ENCODE measurements around the gene FAM193B. TPM values are rescaled to one million over a fixed set of nuclear protein-coding genes. Genes with fewer than 3 reads are reported as not detected.

The FAM193B gene
- polyA plus RNA-seq, 3 donors: 1.6 to 216 (median 1.9) TPM

- no peak overlapping the region for H3K9ac ChIP-seq (ENCODE audit: insufficient read depth, low read length, poor library complexity, severe bottlenecking)
- peak; percentile 97 for TF ChIP-seq CTCF (IDR thresholded peaks at IDR 0.05)
- Mint-ChIP-seq H3K36me3 (peaks cover 31 to 41% of the 10 kb centered on the region in 2 donors), H3K4me1 (peaks cover 67% of the 10 kb centered on the region), H3K4me3 (peak overlapping the region in 1 of 2 donors; percentile 63), H3K9me3 (peaks cover 0 to 3% (median 0%) of the 10 kb centered on the region in 7 donors), H3K27me3 (ENCODE audit: low read depth in 3 of 3) (peaks cover 19 to 30% (median 21%) of the 10 kb centered on the region in 3 donors), H3K27ac (peak overlapping the region in 6 of 7 donors; percentile 7 to 71 (median 46))
- intact Hi-C loops (cut with micrococcal nuclease): loop anchor here (5.0 to 10.0 kb wide), 2 partner anchors 109 to 186 kb away; partner anchors contain the start of gene MXD3 (in 1 of the 2)
- H3K9me3 ChIP-seq (replicated peaks in 1 of 2; ENCODE audit: control insufficient read depth in 1 of 2, insufficient read depth in 1 of 2, low read length in 2 of 2): no peaks in the 10 kb centered on the region
- no peak overlapping the region for H3K4me3 ChIP-seq (replicated peaks in 1 of 3; ENCODE audit: low read depth in 2 of 3, low read length in 3 of 3)
- peak; percentile 77 to 89 (median 84) for DNase-seq
- no peak overlapping the region for H3K4me2 ChIP-seq (replicated peaks; ENCODE audit: extremely low read depth, low read length, poor library complexity, severe bottlenecking)
- H3K36me3 ChIP-seq (replicated peaks in 1 of 2; ENCODE audit: control insufficient read depth in 1 of 2, insufficient read depth in 2 of 2, low read length in 2 of 2): peaks cover 32% of the 10 kb centered on the region in 2 donors
- H3K27me3 ChIP-seq (ENCODE audit: control insufficient read depth in 2 of 2, insufficient read depth in 2 of 2, low read length in 2 of 2): peaks cover 0 to 17% of the 10 kb centered on the region in 2 donors
- H3K79me2 ChIP-seq (ENCODE audit: insufficient read depth, low read length): peaks cover 27% of the 10 kb centered on the region
- peaks cover 62% of the 10 kb centered on the region for H4K20me1 ChIP-seq (ENCODE audit: insufficient read depth, low read length)
- no peak overlapping the region for H3K27ac ChIP-seq (ENCODE audit: low read depth in 1 of 2, low read length in 2 of 2)
- 17% methylated on average over 7 of the region's 10 CpGs for WGBS (ENCODE audit: insufficient coverage)
- no peak overlapping the region for H2AFZ ChIP-seq (ENCODE audit: insufficient read depth, low read depth, low read length, poor library complexity, severe bottlenecking)
- peaks cover 70 to 78% of the 10 kb centered on the region in 2 donors for H3K4me1 ChIP-seq (ENCODE audit: control insufficient read depth in 1 of 2, insufficient read depth in 2 of 2, low read length in 2 of 2)
Measured at GRCh38 chr5:177500685-177501522, 53.5 kb downstream of the FAM193B start.

GRCh38 chr5:177499842-177500241 is 54.5 kb downstream of the FAM193B start:
- 86% methylated on average over 6 of the region's 6 CpGs for WGBS (ENCODE audit: insufficient coverage)
- Histone ChIP-seq H3K27ac (ENCODE audit: low read depth in 1 of 2, low read length in 2 of 2) (no peak overlapping the region), H3K36me3 (replicated peaks in 1 of 2; ENCODE audit: control insufficient read depth in 1 of 2, insufficient read depth in 2 of 2, low read length in 2 of 2) (peaks cover 24 to 25% of the 10 kb centered on the region in 2 donors), H3K9me3 (replicated peaks in 1 of 2; ENCODE audit: control insufficient read depth in 1 of 2, insufficient read depth in 1 of 2, low read length in 2 of 2) (no peaks in the 10 kb centered on the region), H3K9ac (ENCODE audit: insufficient read depth, low read length, poor library complexity, severe bottlenecking) (no peak overlapping the region), H4K20me1 (ENCODE audit: insufficient read depth, low read length) (peaks cover 57% of the 10 kb centered on the region), H2AFZ (ENCODE audit: insufficient read depth, low read depth, low read length, poor library complexity, severe bottlenecking) (no peak overlapping the region), H3K79me2 (ENCODE audit: insufficient read depth, low read length) (peaks cover 27% of the 10 kb centered on the region), H3K4me3 (replicated peaks in 1 of 3; ENCODE audit: low read depth in 2 of 3, low read length in 3 of 3) (no peak overlapping the region), H3K4me1 (ENCODE audit: control insufficient read depth in 1 of 2, insufficient read depth in 2 of 2, low read length in 2 of 2) (peaks cover 75 to 78% of the 10 kb centered on the region in 2 donors), H3K4me2 (replicated peaks; ENCODE audit: extremely low read depth, low read length, poor library complexity, severe bottlenecking) (no peak overlapping the region), H3K27me3 (ENCODE audit: control insufficient read depth in 2 of 2, insufficient read depth in 2 of 2, low read length in 2 of 2) (peaks cover 0 to 17% of the 10 kb centered on the region in 2 donors)
- Mint-ChIP-seq H3K4me3 (peak overlapping the region in 1 of 2 donors; percentile 63), H3K27ac (peak overlapping the region in 2 of 7 donors; percentile 55 to 58), H3K9me3 (peaks cover 0 to 3% (median 0%) of the 10 kb centered on the region in 7 donors), H3K4me1 (peaks cover 70% of the 10 kb centered on the region), H3K27me3 (ENCODE audit: low read depth in 3 of 3) (peaks cover 19 to 30% (median 21%) of the 10 kb centered on the region in 3 donors), H3K36me3 (peaks cover 22 to 33% of the 10 kb centered on the region in 2 donors)
- intact Hi-C loops (cut with micrococcal nuclease): loop anchor here (5.0 to 10.0 kb wide), 6 partner anchors 43 to 188 kb away; partner anchors contain the start of genes MXD3 (in 2 of the 2) and PFN3 (in 1 of the 2)
- no peak for DNase-seq
- no peak for TF ChIP-seq CTCF (IDR thresholded peaks at IDR 0.05)

Measured in CD14-positive monocyte (primary cell).